ENCODE measurements around the gene FBXO7.

Gene FBXO7

DNA sequence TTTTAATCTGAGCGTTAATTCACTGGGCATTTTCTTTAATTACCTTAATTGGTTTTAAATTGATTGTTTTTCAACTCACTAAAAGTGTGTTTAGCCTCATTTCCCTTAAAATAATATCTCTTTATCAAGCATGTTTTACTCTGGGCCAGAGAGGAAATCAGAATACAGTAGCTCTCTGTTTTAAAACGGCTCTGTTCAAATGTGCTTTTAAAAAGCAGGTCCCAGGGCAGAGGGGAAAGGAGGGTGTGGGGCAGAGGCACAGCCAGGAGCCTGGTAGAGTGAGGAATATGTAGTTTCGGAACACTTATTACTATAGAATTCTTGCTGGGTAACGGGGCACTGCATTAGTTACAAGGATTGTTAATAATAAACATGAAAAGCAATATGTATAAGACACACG is 47.6 kb downstream of the FBXO7 start:
- Histone ChIP-seq H3K4me3 (replicated peaks; ENCODE audit: low read depth, low read length) (no peak overlapping the region), H3K36me3 (ENCODE audit: control insufficient read depth, insufficient read depth, low read length) (no peaks in the 10 kb centered on the region), H3K27me3 (replicated peaks; ENCODE audit: control insufficient read depth, insufficient read depth, low read length) (no peaks in the 10 kb centered on the region)
- TF ChIP-seq, protein P1, sequence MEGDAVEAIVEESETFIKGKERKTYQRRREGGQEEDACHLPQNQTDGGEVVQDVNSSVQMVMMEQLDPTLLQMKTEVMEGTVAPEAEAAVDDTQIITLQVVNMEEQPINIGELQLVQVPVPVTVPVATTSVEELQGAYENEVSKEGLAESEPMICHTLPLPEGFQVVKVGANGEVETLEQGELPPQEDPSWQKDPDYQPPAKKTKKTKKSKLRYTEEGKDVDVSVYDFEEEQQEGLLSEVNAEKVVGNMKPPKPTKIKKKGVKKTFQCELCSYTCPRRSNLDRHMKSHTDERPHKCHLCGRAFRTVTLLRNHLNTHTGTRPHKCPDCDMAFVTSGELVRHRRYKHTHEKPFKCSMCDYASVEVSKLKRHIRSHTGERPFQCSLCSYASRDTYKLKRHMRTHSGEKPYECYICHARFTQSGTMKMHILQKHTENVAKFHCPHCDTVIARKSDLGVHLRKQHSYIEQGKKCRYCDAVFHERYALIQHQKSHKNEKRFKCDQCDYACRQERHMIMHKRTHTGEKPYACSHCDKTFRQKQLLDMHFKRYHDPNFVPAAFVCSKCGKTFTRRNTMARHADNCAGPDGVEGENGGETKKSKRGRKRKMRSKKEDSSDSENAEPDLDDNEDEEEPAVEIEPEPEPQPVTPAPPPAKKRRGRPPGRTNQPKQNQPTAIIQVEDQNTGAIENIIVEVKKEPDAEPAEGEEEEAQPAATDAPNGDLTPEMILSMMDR (IDR thresholded peaks at IDR 0.05; ENCODE audit: insufficient read depth, low read length, poor library complexity, severe bottlenecking): no peak
- no peak for DNase-seq (ENCODE audit: extremely low read depth, insufficient read length)

DNA sequence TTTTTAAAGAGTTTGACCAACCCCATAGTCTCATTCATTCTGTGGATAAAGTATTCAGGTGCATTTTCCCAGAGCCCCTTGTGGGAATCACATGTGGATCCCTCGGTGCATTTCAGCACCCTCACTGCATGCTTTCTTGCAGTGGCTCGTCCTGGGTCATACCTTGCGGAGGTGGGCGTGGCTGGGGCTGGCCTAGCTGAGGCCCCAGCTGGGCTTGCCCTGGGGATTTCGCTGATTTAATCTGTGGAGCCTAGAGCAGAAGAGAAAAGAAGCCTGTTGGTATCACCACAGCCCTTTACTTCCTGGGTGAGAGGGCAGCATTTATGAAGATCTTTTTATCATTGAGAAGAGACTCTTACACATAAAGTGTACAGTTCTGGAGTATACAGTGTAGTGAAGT is 53.1 kb downstream of the FBXO7 start:
- Histone ChIP-seq H3K27me3 (replicated peaks; ENCODE audit: control insufficient read depth, insufficient read depth, low read length) (no peaks in the 10 kb centered on the region), H3K36me3 (ENCODE audit: control insufficient read depth, insufficient read depth, low read length) (no peaks in the 10 kb centered on the region), H3K4me3 (replicated peaks; ENCODE audit: low read depth, low read length) (no peak overlapping the region)
- DNase-seq (ENCODE audit: extremely low read depth, insufficient read length): no peak
- TF ChIP-seq, protein P1 (IDR thresholded peaks at IDR 0.05; ENCODE audit: insufficient read depth, low read length, poor library complexity, severe bottlenecking): no peak

DNA sequence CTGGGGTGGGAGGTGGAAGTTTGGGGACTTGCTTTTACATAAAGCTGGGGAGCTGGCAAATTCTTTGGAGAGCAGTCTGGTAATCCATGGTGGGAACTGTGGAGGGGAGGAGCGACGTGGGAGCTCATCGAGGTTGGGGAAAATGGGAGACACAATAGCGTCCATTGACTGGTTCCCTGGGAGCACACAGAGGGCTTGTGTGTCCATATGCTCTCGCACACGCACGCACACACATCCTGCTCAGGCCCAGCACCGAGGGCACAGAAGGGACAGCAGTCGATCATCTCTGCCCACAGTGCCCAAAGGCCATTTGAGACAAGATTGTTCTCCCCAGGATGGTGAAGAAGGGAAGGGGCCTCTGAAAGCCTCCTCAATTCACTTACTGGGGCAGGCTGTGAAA is 53.7 kb downstream of the FBXO7 start:
- no peaks in the 10 kb centered on the region for H3K27me3 ChIP-seq (replicated peaks; ENCODE audit: control insufficient read depth, insufficient read depth, low read length)
- TF ChIP-seq, protein P1 (IDR thresholded peaks at IDR 0.05; ENCODE audit: insufficient read depth, low read length, poor library complexity, severe bottlenecking): no peak
- no peak for DNase-seq (ENCODE audit: extremely low read depth, insufficient read length)
- no peak overlapping the region for H3K4me3 ChIP-seq (replicated peaks; ENCODE audit: low read depth, low read length)
- no peaks in the 10 kb centered on the region for H3K36me3 ChIP-seq (ENCODE audit: control insufficient read depth, insufficient read depth, low read length)

DNA sequence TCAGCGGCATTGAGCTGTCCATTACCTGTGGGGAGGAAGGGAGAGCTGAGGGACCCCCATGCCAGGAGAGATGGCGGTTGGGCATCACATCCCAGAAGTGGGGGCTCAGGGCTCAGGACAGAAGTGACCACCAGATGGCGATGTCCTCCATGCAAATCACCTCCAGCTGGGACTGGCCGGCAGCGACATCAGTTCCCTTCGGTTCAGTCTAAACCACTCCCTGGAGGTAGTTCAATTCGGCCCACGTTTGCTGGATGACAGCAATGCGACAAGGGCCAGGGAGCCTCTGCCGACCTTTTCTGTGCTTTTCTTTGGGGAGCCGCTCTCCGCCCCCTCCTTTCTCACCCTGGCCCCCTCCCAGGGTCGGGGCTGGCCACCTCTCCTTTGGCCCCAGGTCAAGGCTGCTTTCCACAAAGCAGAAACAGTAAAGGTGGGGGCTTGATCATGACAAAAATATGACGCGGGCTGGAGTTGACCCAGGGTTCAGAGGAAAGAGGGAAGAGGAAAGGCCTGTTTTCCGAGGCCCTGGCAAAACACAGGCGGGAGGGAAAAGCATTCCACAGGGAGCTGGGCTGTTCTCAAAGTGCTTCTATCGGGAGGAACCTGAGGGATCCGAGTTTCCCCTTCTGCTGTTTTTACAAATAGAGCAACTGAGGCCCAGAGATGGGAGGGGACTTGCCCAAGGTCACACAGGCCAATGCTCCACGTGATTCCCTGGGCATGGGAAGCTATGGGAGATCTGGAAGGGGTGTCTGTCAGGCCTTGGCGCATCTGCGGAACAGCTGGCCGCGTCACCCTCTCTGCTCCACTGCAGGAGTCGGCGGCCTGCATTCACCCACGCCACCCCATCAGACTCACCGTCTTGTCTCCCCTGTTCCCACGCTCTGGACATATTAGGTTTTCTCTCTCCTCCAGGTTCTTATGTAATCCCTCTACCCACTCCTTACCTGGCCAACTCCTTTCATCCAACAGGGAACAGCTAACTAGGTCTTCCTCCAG is 54.7 kb downstream of the FBXO7 start:
- TF ChIP-seq, protein P1 (IDR thresholded peaks at IDR 0.05; ENCODE audit: insufficient read depth, low read length, poor library complexity, severe bottlenecking): peak; percentile 68
- Histone ChIP-seq H3K36me3 (ENCODE audit: control insufficient read depth, insufficient read depth, low read length) (no peaks in the 10 kb centered on the region), H3K4me3 (replicated peaks; ENCODE audit: low read depth, low read length) (no peak overlapping the region), H3K27me3 (replicated peaks; ENCODE audit: control insufficient read depth, insufficient read depth, low read length) (no peaks in the 10 kb centered on the region)
- DNase-seq (ENCODE audit: extremely low read depth, insufficient read length): no peak

DNA sequence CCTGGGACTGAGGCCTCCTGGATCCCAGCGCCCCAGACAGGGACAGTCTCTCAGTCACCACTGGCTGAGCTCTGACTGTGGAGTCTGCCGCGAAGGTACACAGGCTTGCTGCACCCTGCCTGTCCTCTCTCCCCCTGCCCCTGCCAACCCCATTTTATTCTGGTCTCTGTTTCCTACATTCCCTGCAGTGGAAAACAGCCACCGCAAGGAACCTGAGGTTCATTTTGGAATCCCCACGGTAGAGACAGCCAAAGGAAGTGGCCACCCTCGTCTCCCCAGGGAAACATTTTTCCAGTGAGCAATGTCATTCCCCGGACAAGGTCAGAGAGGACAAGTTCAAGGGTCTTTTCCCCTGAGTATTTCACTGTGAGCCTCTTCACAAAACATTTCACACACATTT is 56.6 kb downstream of the FBXO7 start:
- TF ChIP-seq, protein P1 (IDR thresholded peaks at IDR 0.05; ENCODE audit: insufficient read depth, low read length, poor library complexity, severe bottlenecking): no peak
- no peak for DNase-seq (ENCODE audit: extremely low read depth, insufficient read length)
- Histone ChIP-seq H3K36me3 (ENCODE audit: control insufficient read depth, insufficient read depth, low read length) (no peaks in the 10 kb centered on the region), H3K27me3 (replicated peaks; ENCODE audit: control insufficient read depth, insufficient read depth, low read length) (no peaks in the 10 kb centered on the region), H3K4me3 (replicated peaks; ENCODE audit: low read depth, low read length) (no peak overlapping the region)

Measured in GM06990 (cell line).